IPS-15b (cell line): ENCODE results near the gene MINDY2.
"Not testable (repeated sequence)": the region's sequence is repeated elsewhere in the genome, so short reads cannot be mapped to it uniquely, and the experiment has no call there.

ENCODE experiments used
- H3K27me3 ChIP-seq: one replicate; pipeline ENCODE4 v1.6.1; 2013; ENCODE audit warnings: low read length; ENCODE audit not compliant: control insufficient read depth, insufficient read depth
- H3K36me3 ChIP-seq: one replicate; pipeline ENCODE4 v1.6.1; 2013; ENCODE audit warnings: low read length; ENCODE audit not compliant: control insufficient read depth, insufficient read depth
- H3K4me1 ChIP-seq: one replicate; pipeline ENCODE4 v1.6.1; 2013; ENCODE audit warnings: mild to moderate bottlenecking, low read length; ENCODE audit not compliant: control insufficient read depth, insufficient read depth
- H3K4me3 ChIP-seq: one replicate; pipeline ENCODE4 v1.5.1; 2013; ENCODE audit warnings: low read depth, low read length
- H3K9ac ChIP-seq: one replicate; pipeline ENCODE4 v1.6.1; 2013; ENCODE audit warnings: low read depth, mild to moderate bottlenecking, low read length
- H3K9me3 ChIP-seq: one replicate; pipeline ENCODE4 v1.6.1; 2013; ENCODE audit warnings: mild to moderate bottlenecking, low read length; ENCODE audit not compliant: control insufficient read depth, insufficient read depth

Gene MINDY2

DNA sequence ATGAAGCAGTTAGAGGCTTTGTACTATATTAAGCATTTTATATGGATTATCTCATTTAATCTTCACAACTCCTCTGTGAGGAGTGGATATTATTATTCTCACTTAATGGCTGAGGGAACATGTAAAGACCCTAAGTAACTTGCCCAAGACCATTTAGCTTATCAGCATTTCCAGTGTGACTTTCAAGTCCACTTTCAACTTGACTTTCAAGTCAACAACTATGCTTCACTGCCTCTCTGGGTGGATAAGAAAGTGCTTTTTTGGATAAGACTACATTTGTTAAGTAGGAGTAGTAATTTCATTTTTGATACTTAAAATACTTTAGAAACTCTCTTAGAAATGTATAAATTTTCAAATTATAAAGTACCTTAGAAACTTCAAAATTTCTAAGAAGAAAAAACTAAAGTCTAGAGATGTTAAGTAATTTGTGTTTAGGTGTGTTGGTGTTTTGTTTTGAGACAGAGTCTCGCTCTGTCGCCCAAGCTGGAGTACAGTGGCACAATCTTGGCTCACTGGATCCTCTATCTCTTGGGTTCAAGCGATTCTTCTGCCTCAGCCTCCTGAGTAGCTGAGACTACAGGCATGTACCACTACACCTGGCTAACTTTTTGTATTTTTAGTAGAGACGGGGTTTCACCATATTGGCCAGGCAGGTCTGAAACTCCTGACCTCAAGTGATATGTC, 71.8 kb downstream of the MINDY2 start:
- Histone ChIP-seq H3K4me3 (no peak overlapping the region), H3K4me1 (no peaks in the 10 kb centered on the region), H3K9ac (no peak overlapping the region), H3K9me3 (no peaks in the 10 kb centered on the region), H3K36me3 (peaks cover 2% of the 10 kb centered on the region), H3K27me3 (no peaks in the 10 kb centered on the region)

DNA sequence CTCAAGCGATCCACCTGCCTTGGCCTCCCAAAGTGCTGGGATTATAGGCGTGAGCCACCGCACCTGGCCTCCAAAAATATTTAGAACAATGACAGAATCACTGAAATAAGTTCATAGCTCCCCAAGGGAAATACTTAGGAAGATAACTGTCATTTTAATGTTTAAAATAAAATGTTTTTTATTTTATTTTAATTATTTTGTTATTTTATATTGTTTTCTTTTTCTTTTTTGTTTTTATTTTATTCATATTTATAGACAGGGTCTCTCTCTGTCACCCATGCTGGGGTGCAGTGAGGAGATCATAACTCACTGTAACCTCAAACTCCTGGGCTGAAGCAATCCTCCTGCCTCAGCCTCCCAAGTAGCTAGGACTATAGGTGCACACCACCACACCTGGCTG, 80.1 kb downstream of the MINDY2 start:
- not testable (repeated sequence) for H3K9ac ChIP-seq, H3K36me3 ChIP-seq, H3K9me3 ChIP-seq, H3K27me3 ChIP-seq, H3K4me3 ChIP-seq, H3K4me1 ChIP-seq

DNA sequence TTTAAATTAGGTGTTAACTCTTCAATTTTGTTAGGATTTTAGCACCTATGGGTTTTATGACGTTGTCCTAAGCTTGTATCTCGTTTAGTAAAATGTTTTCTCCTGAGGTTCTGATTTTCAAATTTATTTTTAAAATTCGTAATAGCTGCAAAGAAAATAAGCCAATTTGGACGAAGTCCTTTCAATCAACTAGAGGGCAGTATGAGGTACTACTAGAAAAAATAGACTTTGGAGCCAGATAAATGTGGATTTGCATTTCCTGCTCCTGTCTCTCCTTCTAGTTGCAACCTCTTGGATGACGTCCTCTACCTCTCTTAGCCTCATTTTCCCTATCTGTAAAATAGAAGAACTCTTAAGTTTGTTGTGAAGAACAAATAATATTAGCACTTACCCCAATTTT, 81.2 kb downstream of the MINDY2 start:
- no peaks in the 10 kb centered on the region for H3K27me3 ChIP-seq
- H3K9ac ChIP-seq = no peak overlapping the region
- H3K9me3 ChIP-seq = no peaks in the 10 kb centered on the region
- H3K4me1 ChIP-seq = no peaks in the 10 kb centered on the region
- H3K36me3 ChIP-seq = peaks cover 2% of the 10 kb centered on the region
- H3K4me3 ChIP-seq = no peak overlapping the region

DNA sequence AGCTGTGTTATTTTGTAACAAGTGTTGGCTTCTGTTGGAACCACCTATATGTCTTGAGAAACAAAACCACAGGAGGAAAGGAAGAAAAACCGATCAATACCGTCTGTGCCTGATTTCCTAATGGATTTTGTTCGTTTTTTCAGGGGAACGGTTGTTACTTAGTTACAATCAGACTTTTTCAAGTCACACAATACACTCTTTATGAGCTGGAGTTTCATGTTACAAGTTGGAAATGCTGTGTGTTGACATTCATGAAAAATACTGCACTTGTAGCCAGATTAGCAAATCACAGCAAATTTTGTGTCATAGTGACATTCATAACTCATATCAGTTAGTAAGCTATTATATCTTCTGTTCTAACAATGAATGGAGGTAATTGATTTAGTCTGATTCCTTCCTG, 83.5 kb downstream of the MINDY2 start:
- Histone ChIP-seq H3K4me1 (no peaks in the 10 kb centered on the region), H3K36me3 (no peaks in the 10 kb centered on the region), H3K27me3 (no peaks in the 10 kb centered on the region), H3K9me3 (no peaks in the 10 kb centered on the region), H3K4me3 (no peak overlapping the region), H3K9ac (no peak overlapping the region)

DNA sequence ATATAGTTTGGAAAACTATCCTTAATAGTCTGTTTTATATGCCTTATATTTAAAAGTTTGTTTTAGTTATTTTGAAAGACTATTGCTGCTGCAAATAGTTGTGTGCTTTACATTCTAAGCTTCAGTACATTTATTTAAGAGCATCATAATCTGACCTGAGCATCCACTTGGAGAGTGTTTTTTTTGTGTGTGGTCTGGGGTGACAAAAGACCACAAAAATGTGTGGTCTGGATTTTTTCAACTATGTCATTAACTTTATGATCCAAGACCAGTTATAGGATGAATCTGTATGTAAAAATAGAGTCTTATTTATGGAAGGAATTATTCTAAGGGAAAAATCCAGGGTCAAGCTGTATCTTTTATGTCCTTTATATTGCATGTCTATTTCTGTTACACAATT, 85.0 kb downstream of the MINDY2 start:
- no peaks in the 10 kb centered on the region for H3K27me3 ChIP-seq
- no peaks in the 10 kb centered on the region for H3K36me3 ChIP-seq
- H3K9me3 ChIP-seq = no peaks in the 10 kb centered on the region
- H3K4me3 ChIP-seq = no peak overlapping the region
- H3K4me1 ChIP-seq = no peaks in the 10 kb centered on the region
- H3K9ac ChIP-seq = no peak overlapping the region

DNA sequence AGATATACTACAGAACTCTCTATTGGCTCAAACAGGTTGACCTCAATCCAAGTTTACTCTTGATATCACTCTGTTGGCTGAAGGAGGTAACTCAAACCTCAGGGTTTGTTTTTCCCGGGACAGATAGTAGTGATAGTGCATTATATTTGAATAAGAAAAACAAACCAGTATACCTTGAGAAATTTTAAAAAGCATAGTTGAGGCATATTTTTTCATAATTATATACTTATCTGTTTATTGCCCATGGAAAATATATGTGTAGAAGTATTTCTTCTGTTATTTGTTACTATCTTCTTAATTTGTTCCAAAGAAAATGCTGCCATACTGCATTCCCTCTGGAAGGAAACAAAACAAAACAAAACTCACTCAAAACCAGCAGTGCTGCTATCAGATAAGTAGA, 85.5 kb downstream of the MINDY2 start:
- H3K4me3 ChIP-seq, H3K36me3 ChIP-seq, H3K4me1 ChIP-seq, H3K9me3 ChIP-seq, H3K9ac ChIP-seq, H3K27me3 ChIP-seq: not testable (repeated sequence)

DNA sequence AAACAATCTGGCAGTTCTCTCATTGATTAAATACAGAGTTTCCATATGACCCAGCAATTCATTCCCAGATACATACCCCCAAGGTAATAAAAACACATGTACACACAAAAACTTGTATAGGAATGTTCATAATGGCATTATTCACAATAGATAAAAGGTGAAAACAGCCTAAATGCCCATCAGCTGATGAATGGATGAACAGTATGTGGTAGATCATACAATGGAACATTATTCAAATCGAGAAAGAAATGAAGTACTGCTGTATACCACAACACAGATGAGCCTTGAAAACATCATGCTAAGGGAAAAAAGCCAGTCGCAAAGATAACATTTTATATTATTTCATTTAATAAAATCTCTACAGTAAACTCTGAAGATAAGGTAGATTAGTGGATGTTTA, 91.2 kb downstream of the MINDY2 start:
- H3K9me3 ChIP-seq = no peaks in the 10 kb centered on the region
- no peak overlapping the region for H3K9ac ChIP-seq
- H3K4me1 ChIP-seq = no peaks in the 10 kb centered on the region
- peaks cover 5% of the 10 kb centered on the region for H3K27me3 ChIP-seq
- H3K4me3 ChIP-seq = no peak overlapping the region
- H3K36me3 ChIP-seq = no peaks in the 10 kb centered on the region

DNA sequence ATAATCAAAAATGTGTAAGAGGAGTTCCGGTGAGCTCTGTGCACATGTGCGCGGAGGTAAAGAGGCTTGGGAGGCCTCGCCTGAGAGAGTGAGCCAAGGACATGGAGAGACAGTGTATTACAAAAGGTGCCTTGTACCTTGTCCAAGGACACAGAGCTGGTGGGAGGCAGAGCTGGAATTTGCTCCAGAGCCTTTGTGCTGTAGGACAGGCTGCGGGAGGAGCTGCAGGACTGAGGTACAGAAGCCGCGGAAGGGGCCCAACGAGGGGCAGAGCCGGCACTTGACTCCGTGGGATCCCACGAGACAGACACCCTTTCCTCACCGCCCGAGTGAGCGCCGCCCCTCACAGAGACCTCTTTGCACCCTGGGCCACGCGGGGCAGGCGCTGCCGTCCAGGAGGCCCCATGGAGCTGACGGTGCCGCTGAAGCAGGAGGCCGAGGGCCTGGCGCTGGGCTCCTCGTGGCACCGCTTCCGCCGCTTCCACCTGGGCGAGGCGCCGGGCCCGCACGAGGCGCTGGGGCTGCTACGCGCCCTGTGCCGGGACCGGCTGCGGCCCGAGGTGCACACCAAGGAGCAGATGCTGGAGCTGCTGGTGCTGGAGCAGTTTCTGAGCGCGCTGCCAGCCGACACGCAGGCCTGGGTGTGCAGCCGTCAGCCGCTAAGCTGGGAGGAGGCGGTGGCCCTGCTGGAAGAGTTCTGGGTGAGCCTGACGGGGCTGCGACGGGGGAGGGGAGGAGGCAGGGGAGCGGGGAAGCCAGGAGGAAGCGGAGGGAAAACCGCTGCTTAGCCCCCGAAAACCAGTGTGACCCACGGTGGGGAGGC, 93.7 kb downstream of the MINDY2 start:
- Histone ChIP-seq H3K9me3 (no peaks in the 10 kb centered on the region), H3K36me3 (no peaks in the 10 kb centered on the region), H3K4me1 (no peaks in the 10 kb centered on the region), H3K4me3 (peak overlapping the region; percentile 68), H3K9ac (peak overlapping the region; percentile 85), H3K27me3 (peaks cover 5% of the 10 kb centered on the region)

DNA sequence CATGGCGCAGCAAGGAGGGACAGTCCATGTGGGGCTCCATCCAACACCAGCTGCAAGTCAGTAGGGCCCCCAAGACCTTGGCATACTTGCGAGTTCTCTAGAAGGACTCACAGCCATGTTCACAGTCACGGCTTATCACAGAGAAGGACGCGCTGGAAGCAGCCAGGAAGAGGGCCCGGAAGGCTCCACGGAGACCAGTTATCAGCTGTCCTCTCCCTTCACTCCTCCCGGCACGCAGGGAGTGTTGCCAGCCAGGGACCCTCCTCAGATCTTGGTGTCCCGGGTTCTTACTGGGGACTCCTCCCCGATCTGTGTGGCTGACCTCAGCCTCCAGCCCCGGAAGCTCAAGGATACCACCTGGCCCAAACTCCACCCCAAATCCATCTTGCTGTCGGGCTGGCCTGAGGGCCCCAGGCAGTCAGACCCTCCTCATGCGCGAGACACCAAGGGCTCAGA, 94.4 kb downstream of the MINDY2 start:
- Histone ChIP-seq H3K9me3 (no peaks in the 10 kb centered on the region), H3K36me3 (no peaks in the 10 kb centered on the region), H3K4me1 (no peaks in the 10 kb centered on the region), H3K9ac (peak overlapping the region; percentile 85), H3K27me3 (peaks cover 5% of the 10 kb centered on the region), H3K4me3 (peak overlapping the region; percentile 68)

DNA sequence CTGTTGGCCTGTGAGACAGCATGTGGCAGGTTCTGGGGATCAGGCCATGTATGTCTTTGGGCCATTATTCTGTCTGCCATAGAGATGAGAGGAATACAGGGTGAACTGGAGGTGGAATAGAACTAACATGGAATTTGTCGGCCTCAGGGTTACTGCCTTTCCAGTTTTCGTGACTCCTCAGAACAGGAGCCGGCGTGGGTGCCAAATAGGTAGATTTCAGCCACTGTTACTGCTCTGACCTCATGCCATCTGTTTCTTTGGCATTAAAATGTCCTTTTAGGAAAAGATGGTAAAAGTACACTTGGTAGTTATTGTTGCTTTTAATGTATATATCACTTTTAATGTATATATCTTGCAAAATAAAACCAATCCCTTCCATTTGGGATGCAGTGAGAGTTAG, 96.8 kb downstream of the MINDY2 start:
- H3K27me3 ChIP-seq = peaks cover 5% of the 10 kb centered on the region
- no peak overlapping the region for H3K4me3 ChIP-seq
- H3K9ac ChIP-seq = no peak overlapping the region
- H3K9me3 ChIP-seq = no peaks in the 10 kb centered on the region
- no peaks in the 10 kb centered on the region for H3K4me1 ChIP-seq
- no peaks in the 10 kb centered on the region for H3K36me3 ChIP-seq

DNA sequence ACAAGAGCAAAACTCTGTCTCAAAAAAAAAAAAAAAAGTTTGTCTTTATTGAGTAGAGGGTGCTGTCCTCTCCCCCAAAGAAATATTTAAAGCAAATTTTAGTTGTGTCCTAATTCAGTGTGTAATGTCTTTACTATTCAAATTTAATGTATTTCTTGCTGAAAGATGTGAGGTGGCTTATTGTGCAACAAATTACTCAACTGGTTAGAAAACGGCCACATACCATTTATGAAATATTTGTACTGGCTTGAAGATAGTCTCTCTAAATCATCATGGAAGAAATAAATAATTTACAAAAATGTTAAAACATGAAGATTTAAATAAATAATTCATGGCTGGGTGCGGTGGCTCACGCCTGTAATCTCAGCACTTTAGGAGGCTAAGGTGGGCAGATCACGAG, 99.3 kb downstream of the MINDY2 start:
- no peaks in the 10 kb centered on the region for H3K4me1 ChIP-seq
- no peak overlapping the region for H3K9ac ChIP-seq
- H3K9me3 ChIP-seq = no peaks in the 10 kb centered on the region
- no peak overlapping the region for H3K4me3 ChIP-seq
- no peaks in the 10 kb centered on the region for H3K36me3 ChIP-seq
- no peaks in the 10 kb centered on the region for H3K27me3 ChIP-seq

DNA sequence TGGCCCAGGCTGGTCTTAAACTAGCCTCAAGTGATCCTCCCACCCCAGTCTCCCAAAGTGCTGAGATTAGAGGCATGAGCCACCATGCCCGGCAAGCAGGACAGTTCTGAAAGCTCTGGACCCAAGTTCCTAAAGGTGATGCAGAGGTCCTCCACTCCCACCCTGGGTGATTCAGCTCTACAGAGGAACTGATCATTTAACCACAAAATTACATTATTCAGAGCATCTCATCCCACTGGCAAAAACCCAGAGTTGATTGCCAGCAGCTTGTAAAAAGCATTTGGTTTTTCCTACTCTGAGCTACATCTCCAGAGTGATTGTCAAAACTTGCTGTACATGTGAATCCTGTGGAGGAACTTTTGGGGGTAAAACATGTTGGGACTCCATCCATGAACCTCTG, 102.2 kb downstream of the MINDY2 start:
- Histone ChIP-seq H3K4me3 (no peak overlapping the region), H3K27me3 (no peaks in the 10 kb centered on the region), H3K9me3 (no peaks in the 10 kb centered on the region), H3K4me1 (no peaks in the 10 kb centered on the region), H3K36me3 (peaks cover 3% of the 10 kb centered on the region), H3K9ac (no peak overlapping the region)
